Parathyroid adenoma (tissue), 2 donors: ENCODE measurements around the gene TOM1L2.

ENCODE experiments used
- H2AFZ ChIP-seq: fragments of 300-600 bp; sonication (generic); one replicate; pipeline ENCODE4 v1.7.0; 2017; ENCODE audit warnings: antibody characterized with exemption, mild to moderate bottlenecking
- H3K27ac ChIP-seq: fragments of 300-600 bp; sonication (generic); one replicate; pipeline ENCODE4 v1.7.0; 2017
- H3K27me3 ChIP-seq: fragments of 300-600 bp; sonication (generic); one replicate; pipeline ENCODE4 v1.7.0; 2017; ENCODE audit warnings: low read length; ENCODE audit not compliant: control insufficient read depth, insufficient read depth
- H3K36me3 ChIP-seq: fragments of 300-600 bp; sonication (generic); one replicate; pipeline ENCODE4 v1.7.0; 2017; ENCODE audit warnings: low read length; ENCODE audit not compliant: control insufficient read depth, insufficient read depth
- H3K4me1 ChIP-seq: fragments of 300-600 bp; sonication (generic); one replicate; pipeline ENCODE4 v1.7.0; 2017; ENCODE audit warnings: control low read depth
- H3K4me2 ChIP-seq: fragments of 300-600 bp; sonication (generic); one replicate; pipeline ENCODE4 v1.7.0; 2017; ENCODE audit warnings: low read length
- H3K4me3 ChIP-seq: fragments of 300-600 bp; sonication (generic); one replicate; pipeline ENCODE4 v1.7.0; 2017; ENCODE audit warnings: low read depth, low read length
- H3K79me2 ChIP-seq: fragments of 300-600 bp; sonication (generic); one replicate; pipeline ENCODE4 v1.7.0; 2017; ENCODE audit warnings: control low read depth
- H3K9ac ChIP-seq: fragments of 300-600 bp; sonication (generic); one replicate; pipeline ENCODE4 v1.7.0; 2017; ENCODE audit warnings: mild to moderate bottlenecking
- H3K9me3 ChIP-seq: fragments of 300-600 bp; sonication (generic); one replicate; pipeline ENCODE4 v1.7.0; 2017; ENCODE audit warnings: low read length; ENCODE audit not compliant: control insufficient read depth
- CTCF ChIP-seq: fragments of 300-600 bp; sonication (generic); IDR thresholded peaks from one replicate; pipeline ENCODE4 v1.7.0; 2017; ENCODE audit warnings: antibody characterized with exemption, mild to moderate bottlenecking
- donor health status: primary hyperparathyroidism.

The TOM1L2 gene

GRCh38 chr17:17805575-17805974 is 166.6 kb downstream of the TOM1L2 start:
- TF ChIP-seq CTCF: no peak
- no peaks in the 10 kb centered on the region for H3K36me3 ChIP-seq

GRCh38 chr17:17804007-17804406 is 168.2 kb downstream of the TOM1L2 start:
- H2AFZ ChIP-seq: no peak overlapping the region
- no peak overlapping the region for H3K4me3 ChIP-seq
- no peaks in the 10 kb centered on the region for H3K9me3 ChIP-seq
- no peaks in the 10 kb centered on the region for H3K4me1 ChIP-seq
- no peak for TF ChIP-seq CTCF
- H3K27me3 ChIP-seq: no peaks in the 10 kb centered on the region
- H3K79me2 ChIP-seq: peaks cover 50% of the 10 kb centered on the region
- H3K9ac ChIP-seq: no peak overlapping the region
- H3K27ac ChIP-seq: no peak overlapping the region
- no peaks in the 10 kb centered on the region for H3K36me3 ChIP-seq
- no peak overlapping the region for H3K4me2 ChIP-seq

More at GRCh38 chr17:17805575-17805974, 166.6 kb downstream of the TOM1L2 start:
- Histone ChIP-seq H3K9ac (no peak overlapping the region), H3K4me1 (no peaks in the 10 kb centered on the region), H3K27me3 (no peaks in the 10 kb centered on the region), H3K79me2 (peaks cover 36% of the 10 kb centered on the region), H2AFZ (no peak overlapping the region), H3K4me3 (no peak overlapping the region), H3K9me3 (no peaks in the 10 kb centered on the region), H3K27ac (no peak overlapping the region), H3K4me2 (no peak overlapping the region)

GRCh38 chr17:17801800-17802481 is 170.3 kb downstream of the TOM1L2 start:
- no peak for TF ChIP-seq CTCF
- no peaks in the 10 kb centered on the region for H3K36me3 ChIP-seq
- H3K4me3 ChIP-seq: no peak overlapping the region
- H3K79me2 ChIP-seq: peaks cover 60% of the 10 kb centered on the region
- H3K9ac ChIP-seq: no peak overlapping the region
- no peak overlapping the region for H2AFZ ChIP-seq
- no peak overlapping the region for H3K27ac ChIP-seq
- no peaks in the 10 kb centered on the region for H3K27me3 ChIP-seq
- no peaks in the 10 kb centered on the region for H3K4me1 ChIP-seq
- no peak overlapping the region for H3K4me2 ChIP-seq
- H3K9me3 ChIP-seq: no peaks in the 10 kb centered on the region

GRCh38 chr17:17800504-17801021 is 171.6 kb downstream of the TOM1L2 start:
- Histone ChIP-seq H3K9me3 (no peaks in the 10 kb centered on the region), H3K9ac (no peak overlapping the region), H3K36me3 (no peaks in the 10 kb centered on the region), H3K4me1 (no peaks in the 10 kb centered on the region), H2AFZ (no peak overlapping the region), H3K27ac (no peak overlapping the region), H3K4me2 (no peak overlapping the region), H3K27me3 (no peaks in the 10 kb centered on the region), H3K79me2 (peaks cover 59% of the 10 kb centered on the region), H3K4me3 (no peak overlapping the region)
- TF ChIP-seq CTCF: no peak
